Osteocyte (in vitro differentiated cells): ENCODE results near the gene SPOCK3. TPM values are rescaled to one million over a fixed set of nuclear protein-coding genes. Genes with fewer than 3 reads are reported as not detected.

Experiments used
- DNase-seq: peaks from one replicate; pipeline ENCODE4 v3.0.0; 2021; ENCODE audit warnings: mixed read lengths; ENCODE audit not compliant: unreplicated experiment; ENCODE audit errors: extremely low spot score
- H3K27ac Mint-ChIP-seq: one replicate; pipeline ENCODE4 v1.8.0; 2021; ENCODE audit warnings: mild to moderate bottlenecking, mixed read lengths; ENCODE audit not compliant: unreplicated experiment
- H3K27me3 Mint-ChIP-seq: one replicate; pipeline ENCODE4 v1.8.0; 2021; ENCODE audit warnings: mixed read lengths; ENCODE audit not compliant: unreplicated experiment
- H3K36me3 Mint-ChIP-seq: one replicate; pipeline ENCODE4 v1.8.0; 2021; ENCODE audit warnings: mixed read lengths; ENCODE audit not compliant: unreplicated experiment
- H3K4me1 Mint-ChIP-seq: one replicate; pipeline ENCODE4 v1.8.0; 2021; ENCODE audit warnings: mixed read lengths; ENCODE audit not compliant: unreplicated experiment
- H3K4me3 Mint-ChIP-seq: one replicate; pipeline ENCODE4 v1.8.0; 2021; ENCODE audit warnings: mild to moderate bottlenecking, moderate library complexity, mixed read lengths; ENCODE audit not compliant: unreplicated experiment
- H3K9me3 Mint-ChIP-seq: one replicate; pipeline ENCODE4 v1.8.0; 2021; ENCODE audit warnings: mixed read lengths; ENCODE audit not compliant: unreplicated experiment
- CTCF ChIP-seq: fragments of 200-600 bp; sonication (generic); IDR thresholded peaks from 2 replicates; pipeline ENCODE4 v1.5.0; 2021; ENCODE audit warnings: antibody characterized with exemption, mild to moderate bottlenecking, moderate library complexity
- total RNA-seq: library from RNA; stranded (reverse); gene quantifications from 2 replicates; pipeline ENCODE4 v1.2.1, GENCODE V29; 2021

Gene SPOCK3
- total RNA-seq, 1 donor from 2014 or later: not detected

- no peak for DNase-seq
- no peak overlapping the region for H3K27ac Mint-ChIP-seq
- peaks cover 5% of the 10 kb centered on the region for H3K27me3 Mint-ChIP-seq
- H3K9me3 Mint-ChIP-seq: no peaks in the 10 kb centered on the region
- no peak overlapping the region for H3K4me3 Mint-ChIP-seq
- no peak for TF ChIP-seq CTCF
- H3K4me1 Mint-ChIP-seq: no peaks in the 10 kb centered on the region
- no peaks in the 10 kb centered on the region for H3K36me3 Mint-ChIP-seq
Measured at GRCh38 chr4:167117273-167117672, 117.0 kb downstream of the SPOCK3 start.

- no peak for DNase-seq
- TF ChIP-seq CTCF: no peak
- H3K4me1 Mint-ChIP-seq: no peaks in the 10 kb centered on the region
Measured at GRCh38 chr4:167114416-167114971, 119.8 kb downstream of the SPOCK3 start.

GRCh38 chr4:167111622-167112021 lies 122.7 kb downstream of the SPOCK3 start:
- H3K36me3 Mint-ChIP-seq: no peaks in the 10 kb centered on the region
- no peak for TF ChIP-seq CTCF
- H3K9me3 Mint-ChIP-seq: no peaks in the 10 kb centered on the region
- no peak overlapping the region for H3K27ac Mint-ChIP-seq
- DNase-seq: no peak
- no peak overlapping the region for H3K4me3 Mint-ChIP-seq
- no peaks in the 10 kb centered on the region for H3K27me3 Mint-ChIP-seq
- H3K4me1 Mint-ChIP-seq: no peaks in the 10 kb centered on the region

More at GRCh38 chr4:167114416-167114971, 119.8 kb downstream of the SPOCK3 start:
- no peaks in the 10 kb centered on the region for H3K27me3 Mint-ChIP-seq
- no peaks in the 10 kb centered on the region for H3K36me3 Mint-ChIP-seq
- H3K27ac Mint-ChIP-seq: no peak overlapping the region
- H3K9me3 Mint-ChIP-seq: no peaks in the 10 kb centered on the region
- no peak overlapping the region for H3K4me3 Mint-ChIP-seq

GRCh38 chr4:167111092-167111491 lies 123.2 kb downstream of the SPOCK3 start:
- no peak for DNase-seq
- Mint-ChIP-seq H3K36me3 (no peaks in the 10 kb centered on the region), H3K27me3 (no peaks in the 10 kb centered on the region), H3K4me1 (no peaks in the 10 kb centered on the region), H3K4me3 (no peak overlapping the region), H3K27ac (no peak overlapping the region), H3K9me3 (no peaks in the 10 kb centered on the region)
- TF ChIP-seq CTCF: no peak

GRCh38 chr4:167109859-167110258 lies 124.4 kb downstream of the SPOCK3 start:
- Mint-ChIP-seq H3K27ac (no peak overlapping the region), H3K27me3 (no peaks in the 10 kb centered on the region), H3K4me3 (no peak overlapping the region), H3K9me3 (no peaks in the 10 kb centered on the region), H3K36me3 (no peaks in the 10 kb centered on the region), H3K4me1 (no peaks in the 10 kb centered on the region)
- no peak for TF ChIP-seq CTCF
- no peak for DNase-seq
